Transverse colon (tissue), 4 donors: ENCODE measurements around the gene PBOV1.

Experiments
- CTCF ChIP-seq, 5 experiments: fragments of 200-600 bp in 3 of 5; fragments of 450-650 bp in 2 of 5; sonication (generic) in 3 of 5; IDR thresholded peaks; 1 replicate in 2 of 5; 2 replicates in 3 of 5; pipeline ENCODE4 v1.5.1; 2016 to 2017; ENCODE audit warnings: antibody characterized with exemption in 5 of 5, inconsistent platforms in 3 of 5, mild to moderate bottlenecking in 2 of 5, moderate library complexity in 1 of 5
- EP300 ChIP-seq: sonication (generic); formaldehyde crosslinking; IDR thresholded peaks from one replicate; pipeline ENCODE4 v1.6.1; 2017; ENCODE audit warnings: antibody characterized with exemption, low read depth
- POLR2A ChIP-seq: fragments of 450-650 bp; IDR thresholded peaks from one replicate; pipeline ENCODE4 v1.6.1; 2016; ENCODE audit warnings: antibody characterized with exemption, mild to moderate bottlenecking, moderate library complexity
- POLR2AphosphoS5 ChIP-seq, 3 donors: sonication (generic); formaldehyde crosslinking; IDR thresholded peaks; one replicate each; pipeline ENCODE4 v1.6.1; 2016; ENCODE audit warnings: antibody characterized with exemption in 3 of 3

DNA sequence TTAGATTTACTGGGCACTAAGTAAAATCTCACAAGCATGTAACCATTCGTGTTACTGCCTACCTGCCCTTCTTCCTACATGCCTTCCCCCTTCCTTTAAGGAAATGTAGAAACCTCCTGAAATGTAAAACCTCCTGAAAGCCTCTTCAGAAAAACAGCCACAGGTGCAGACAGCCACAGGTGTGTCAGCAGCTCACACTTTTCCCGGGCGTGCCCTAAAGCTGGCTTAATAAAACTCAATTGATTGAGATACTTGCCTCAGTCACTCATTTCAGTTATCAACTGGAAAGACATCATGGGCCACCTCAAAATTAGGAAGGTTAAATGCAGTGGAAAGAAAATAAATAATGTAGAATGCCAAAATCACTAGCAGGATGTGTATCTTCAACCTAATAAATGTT lies 23.1 kb upstream of the PBOV1 start:
- TF ChIP-seq POLR2AphosphoS5 (IDR thresholded peaks at IDR 0.05), result no peak
- TF ChIP-seq CTCF (IDR thresholded peaks at IDR 0.05), result no peak
- TF ChIP-seq POLR2A, result no peak
- TF ChIP-seq EP300, result no peak
